ENCODE results near the gene MTRF1. TPM values are rescaled to one million over a fixed set of nuclear protein-coding genes. Genes with fewer than 3 reads are reported as not detected.

MTRF1 gene
- total and polyA plus RNA-seq, 9 of the 15 experiments (the other 6 are each of a cell fraction or from before 2014, with no cell fraction given): 12.5 to 33.7 (median 20.1) TPM

GRCh38 chr13:41193919-41194824 lies 69.2 kb downstream of the MTRF1 start, which contains the start of gene KBTBD7 (continued):
- TF ChIP-seq RREB1 (CRISPR knock-in tag; IDR thresholded peaks at IDR 0.05) (no peak; the same call in 1 of the 2 replicates), ZNF655 (CRISPR knock-in tag; IDR thresholded peaks at IDR 0.05) (no peak), CSDE1 (IDR thresholded peaks at IDR 0.05) (no peak), NR1H2 (CRISPR knock-in tag; IDR thresholded peaks at IDR 0.05) (no peak), EGR1 (conservative IDR thresholded peaks at IDR 0.05) (peak; percentile 97), PHTF2 (CRISPR knock-in tag; IDR thresholded peaks at IDR 0.05) (no peak), HMG20A (CRISPR knock-in tag; conservative IDR thresholded peaks at IDR 0.05) (no peak), TSC22D4 (tag; IDR thresholded peaks at IDR 0.05) (no peak), LEF1 (IDR thresholded peaks at IDR 0.05) (peak; percentile 32; the same call in 1 of the 2 replicates), MIER1 (IDR thresholded peaks at IDR 0.05; ENCODE audit: low read depth) (no peak), NCOA4 (IDR thresholded peaks at IDR 0.05; ENCODE audit: partially characterized antibody) (no peak), CBX5 (IDR thresholded peaks at IDR 0.05; ENCODE audit: borderline replicate concordance, low read depth) (no peak), ARNT (IDR thresholded peaks at IDR 0.05) (no peak), FOXK2 (conservative IDR thresholded peaks at IDR 0.05 in 1 of 2, IDR thresholded peaks at IDR 0.05 in 1 of 2; ENCODE audit: low read depth in 2 of 2) (no peak), ZBTB34 (CRISPR knock-in tag; IDR thresholded peaks at IDR 0.05) (no peak), CGGBP1 (CRISPR knock-in tag; IDR thresholded peaks at IDR 0.05) (no peak), RBM25 (IDR thresholded peaks at IDR 0.05; ENCODE audit: low read depth, low read length, severe bottlenecking) (no peak), ZNF311 (CRISPR knock-in tag; IDR thresholded peaks at IDR 0.05) (no peak)
